IPS DF 6.9 (cell line): ENCODE measurements around the gene CSGALNACT2.

Experiments
- DNase-seq: peaks from one replicate; pipeline ENCODE4 v3.0.0-alpha.2; 2013; ENCODE audit warnings: low read depth, low spot score
- H3K27ac ChIP-seq: one replicate; pipeline ENCODE4 v1.5.1; 2013; ENCODE audit warnings: low read length, control low read depth
- H3K27me3 ChIP-seq: 2 replicates; pipeline ENCODE4 v1.6.1; 2013; ENCODE audit warnings: mild to moderate bottlenecking, low read length; ENCODE audit not compliant: control insufficient read depth, insufficient read depth
- H3K36me3 ChIP-seq: 2 replicates; pipeline ENCODE4 v1.6.1; 2013; ENCODE audit warnings: low read length; ENCODE audit not compliant: control insufficient read depth, insufficient read depth
- H3K4me1 ChIP-seq: 2 replicates; pipeline ENCODE4 v1.6.1; 2013; ENCODE audit warnings: low read length; ENCODE audit not compliant: control insufficient read depth, insufficient read depth
- H3K4me3 ChIP-seq: 2 replicates; pipeline ENCODE4 v1.5.1; 2013; ENCODE audit warnings: mild to moderate bottlenecking, low read length
- H3K9me3 ChIP-seq: 2 replicates; pipeline ENCODE4 v1.6.1; 2013; ENCODE audit warnings: low read length, inconsistent platforms; ENCODE audit not compliant: control insufficient read depth, insufficient read depth
- WGBS: extraction: QIAGEN DNeasy Blood & Tissue Kit; methylation state at CpG from one replicate; pipeline ENCODE4 v1.1.7; 2013; ENCODE audit warnings: mixed read lengths, missing lambda C conversion rate; ENCODE audit not compliant: insufficient read length, insufficient coverage; 5-methylcytosine and 5-hydroxymethylcytosine counted together

CSGALNACT2 gene

DNA sequence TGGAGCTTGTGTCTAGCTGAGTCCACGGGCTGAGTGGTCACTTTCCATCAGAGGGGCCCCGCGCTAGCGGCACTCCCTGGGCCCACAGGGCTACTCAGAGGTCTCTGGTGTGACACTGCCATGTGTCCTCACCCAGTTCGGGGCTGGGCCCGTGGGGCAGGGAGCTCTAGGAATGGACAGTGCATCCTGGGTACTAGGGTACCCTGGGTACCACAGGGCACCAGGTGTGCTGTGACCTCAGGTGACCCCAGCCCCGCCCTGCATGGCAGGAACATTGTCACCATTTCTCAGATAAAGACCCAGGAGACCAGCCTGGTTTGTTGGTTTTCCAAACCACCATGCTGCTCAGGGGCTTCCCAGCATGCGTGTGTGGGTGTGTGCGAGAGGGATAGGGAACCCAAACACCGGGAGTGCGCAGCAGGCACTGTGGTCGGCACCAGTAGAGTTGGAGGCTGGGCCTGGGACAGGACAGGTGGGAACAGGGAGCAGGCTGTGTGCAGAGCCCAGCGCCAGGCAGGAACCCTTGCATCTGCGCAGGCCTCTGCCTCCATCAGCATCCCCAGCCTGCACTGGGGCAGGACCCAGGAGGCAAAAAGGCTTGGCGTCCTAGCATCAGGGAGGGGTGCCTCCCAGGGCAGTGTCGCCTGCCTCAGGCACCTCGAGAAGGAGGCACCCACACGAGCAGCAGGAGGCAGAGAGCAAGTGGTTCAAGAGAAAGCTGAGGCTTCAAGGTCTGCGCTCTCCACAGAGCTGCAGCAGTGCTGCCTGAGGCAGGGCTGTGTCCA lies 19.4 kb upstream of the CSGALNACT2 start:
- Histone ChIP-seq H3K27me3 (no peaks in the 10 kb centered on the region), H3K27ac (no peak overlapping the region), H3K4me1 (no peaks in the 10 kb centered on the region), H3K9me3 (no peaks in the 10 kb centered on the region), H3K4me3 (no peak overlapping the region), H3K36me3 (no peaks in the 10 kb centered on the region)
- no peak for DNase-seq
- no CpG with 5 or more reads among the region's 19 CpGs for WGBS

DNA sequence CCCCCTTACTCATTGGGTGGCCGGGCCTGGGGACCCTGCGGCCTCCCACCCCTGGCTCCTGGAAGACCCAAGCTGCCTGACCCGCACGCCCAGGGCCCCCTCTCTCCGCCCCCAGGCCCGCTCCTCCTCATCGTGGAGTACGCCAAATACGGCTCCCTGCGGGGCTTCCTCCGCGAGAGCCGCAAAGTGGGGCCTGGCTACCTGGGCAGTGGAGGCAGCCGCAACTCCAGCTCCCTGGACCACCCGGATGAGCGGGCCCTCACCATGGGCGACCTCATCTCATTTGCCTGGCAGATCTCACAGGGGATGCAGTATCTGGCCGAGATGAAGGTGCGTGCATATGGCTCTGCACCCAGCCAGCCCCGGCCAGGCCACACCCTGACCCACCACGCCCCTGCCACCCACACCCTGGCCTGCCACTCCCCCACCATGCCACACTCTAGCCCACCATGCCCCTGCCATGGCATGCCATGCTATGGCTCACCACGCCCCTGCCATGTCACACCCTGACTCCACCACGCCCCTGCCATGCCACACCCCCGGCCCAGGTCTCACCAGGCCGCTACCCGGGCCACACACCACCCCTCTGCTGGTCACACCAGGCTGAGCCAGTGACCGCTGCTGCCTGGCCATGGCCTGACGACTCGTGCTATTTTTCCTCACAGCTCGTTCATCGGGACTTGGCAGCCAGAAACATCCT lies 18.7 kb upstream of the CSGALNACT2 start:
- no CpG with 5 or more reads among the region's 31 CpGs for WGBS

DNA sequence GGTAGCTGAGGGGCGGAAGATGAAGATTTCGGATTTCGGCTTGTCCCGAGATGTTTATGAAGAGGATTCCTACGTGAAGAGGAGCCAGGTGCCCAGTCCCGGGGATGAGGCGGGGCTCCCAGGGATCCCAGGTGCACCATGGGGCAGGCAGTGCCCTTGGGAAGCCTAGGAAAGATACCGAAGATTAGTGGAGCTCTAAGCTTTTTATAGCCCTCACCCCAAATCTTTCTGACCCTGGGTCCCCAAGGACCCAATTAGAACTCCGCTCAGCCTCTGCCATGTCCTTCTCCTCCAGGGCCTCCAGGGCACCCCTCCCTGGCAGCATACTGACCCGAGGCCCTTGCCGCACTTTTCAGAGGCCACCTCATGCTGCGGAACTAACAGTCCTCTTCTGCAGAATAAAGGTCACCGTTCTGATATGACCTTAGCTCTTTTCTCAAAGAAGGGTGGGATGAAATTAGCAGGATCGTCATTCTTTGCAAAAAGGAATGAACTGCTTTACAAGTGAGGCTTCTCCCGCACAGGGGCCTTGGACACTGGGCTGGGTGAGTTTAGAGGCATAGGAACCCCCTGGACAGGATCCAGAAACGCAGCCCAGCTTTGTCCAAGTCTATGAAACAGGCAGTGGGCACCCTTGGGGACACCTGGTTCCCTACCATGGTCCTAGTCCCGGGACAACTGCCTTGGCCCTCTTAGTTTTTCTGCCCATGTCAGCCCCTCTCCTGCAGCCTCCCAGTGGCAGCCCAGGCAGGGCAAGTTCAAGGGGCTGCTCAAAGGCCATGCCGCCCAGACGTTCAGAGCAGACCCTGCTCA lies 17.9 kb upstream of the CSGALNACT2 start:
- Histone ChIP-seq H3K9me3 (no peaks in the 10 kb centered on the region), H3K4me3 (no peak overlapping the region), H3K36me3 (no peaks in the 10 kb centered on the region), H3K4me1 (no peaks in the 10 kb centered on the region), H3K27ac (no peak overlapping the region), H3K27me3 (no peaks in the 10 kb centered on the region)
- WGBS, result no CpG with 5 or more reads among the region's 19 CpGs
- no peak for DNase-seq

More for the DNA sequence above, 18.7 kb upstream of the CSGALNACT2 start:
- Histone ChIP-seq H3K4me3 (no peak overlapping the region), H3K4me1 (no peaks in the 10 kb centered on the region), H3K36me3 (no peaks in the 10 kb centered on the region), H3K27me3 (no peaks in the 10 kb centered on the region), H3K9me3 (no peaks in the 10 kb centered on the region), H3K27ac (no peak overlapping the region)
- DNase-seq, result no peak

- H3K4me1 ChIP-seq, result no peaks in the 10 kb centered on the region
- WGBS, result no CpG with 5 or more reads among the region's 3 CpGs
Observed at GRCh38 chr10:43120929-43121314, 17.3 kb upstream of the CSGALNACT2 start.

GRCh38 chr10:43121444-43121843 lies 16.8 kb upstream of the CSGALNACT2 start:
- no peak overlapping the region for H3K27ac ChIP-seq
- H3K36me3 ChIP-seq, result no peaks in the 10 kb centered on the region
- DNase-seq, result no peak
- no peaks in the 10 kb centered on the region for H3K27me3 ChIP-seq
- no peaks in the 10 kb centered on the region for H3K9me3 ChIP-seq
- no CpG with 5 or more reads among the region's 1 CpG for WGBS
- H3K4me3 ChIP-seq, result no peak overlapping the region
- H3K4me1 ChIP-seq, result no peaks in the 10 kb centered on the region

More at GRCh38 chr10:43120929-43121314, 17.3 kb upstream of the CSGALNACT2 start:
- Histone ChIP-seq H3K27ac (no peak overlapping the region), H3K27me3 (no peaks in the 10 kb centered on the region), H3K36me3 (no peaks in the 10 kb centered on the region), H3K4me3 (no peak overlapping the region), H3K9me3 (no peaks in the 10 kb centered on the region)
- no peak for DNase-seq

DNA sequence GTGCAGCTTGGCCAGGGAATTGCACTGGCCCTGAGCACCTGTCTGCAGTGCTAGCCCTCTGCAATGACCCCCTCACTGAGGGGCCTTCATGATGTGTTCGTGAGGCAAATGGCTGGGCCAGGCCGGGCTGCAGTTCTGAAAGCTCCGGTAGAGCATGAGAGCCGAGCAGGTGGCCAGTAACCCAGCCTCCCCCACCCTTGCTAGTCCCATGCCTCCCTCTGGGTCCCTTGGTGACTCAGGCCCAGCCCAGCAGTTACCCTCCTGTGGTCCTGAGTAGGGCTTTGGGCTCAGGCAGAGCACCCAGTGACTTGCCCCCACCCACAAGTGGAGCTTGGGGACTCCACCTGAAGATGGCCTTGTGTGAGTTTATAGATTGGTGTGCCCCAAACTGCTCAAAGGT lies 16.1 kb upstream of the CSGALNACT2 start:
- H3K4me3 ChIP-seq, result no peak overlapping the region

DNA sequence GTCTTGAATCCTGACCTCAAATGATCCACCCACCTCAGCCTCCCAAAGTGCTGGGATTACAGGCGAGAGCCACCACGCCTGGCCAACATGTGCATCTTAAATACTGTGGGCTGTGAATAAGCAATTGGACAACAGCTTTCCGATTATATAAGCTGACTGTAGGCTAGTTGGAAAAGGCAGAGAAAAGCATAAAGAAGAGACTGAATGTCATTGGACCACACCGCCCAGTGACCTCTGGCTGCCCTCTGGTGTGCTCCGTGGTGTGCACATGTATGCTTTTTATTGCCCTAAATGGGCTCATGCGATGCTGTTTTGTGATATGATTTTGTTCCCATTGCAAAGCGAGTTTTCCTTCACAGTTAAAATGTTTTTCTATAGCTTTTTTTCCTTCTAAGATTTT lies 15.4 kb upstream of the CSGALNACT2 start:
- WGBS, result no CpG with 5 or more reads among the region's 7 CpGs
- H3K4me3 ChIP-seq, result no peak overlapping the region
- H3K36me3 ChIP-seq, result no peaks in the 10 kb centered on the region
- no peaks in the 10 kb centered on the region for H3K27me3 ChIP-seq
- no peak overlapping the region for H3K27ac ChIP-seq
- H3K9me3 ChIP-seq, result no peaks in the 10 kb centered on the region
- H3K4me1 ChIP-seq, result no peaks in the 10 kb centered on the region
- DNase-seq, result no peak

More for the DNA sequence above, 16.1 kb upstream of the CSGALNACT2 start:
- H3K27me3 ChIP-seq, result no peaks in the 10 kb centered on the region
- no CpG with 5 or more reads among the region's 4 CpGs for WGBS
- DNase-seq, result no peak
- no peak overlapping the region for H3K27ac ChIP-seq
- no peaks in the 10 kb centered on the region for H3K4me1 ChIP-seq
- H3K36me3 ChIP-seq, result no peaks in the 10 kb centered on the region
- H3K9me3 ChIP-seq, result no peaks in the 10 kb centered on the region

GRCh38 chr10:43123361-43124093 lies 14.7 kb upstream of the CSGALNACT2 start:
- H3K27ac ChIP-seq, result no peak overlapping the region
- H3K4me1 ChIP-seq, result no peaks in the 10 kb centered on the region
- no peak for DNase-seq
- no peaks in the 10 kb centered on the region for H3K9me3 ChIP-seq
- WGBS, result no CpG with 5 or more reads among the region's 9 CpGs
- no peaks in the 10 kb centered on the region for H3K27me3 ChIP-seq
- H3K36me3 ChIP-seq, result no peaks in the 10 kb centered on the region
- no peak overlapping the region for H3K4me3 ChIP-seq

- H3K27me3 ChIP-seq, result no peaks in the 10 kb centered on the region
- no peaks in the 10 kb centered on the region for H3K4me1 ChIP-seq
- no CpG with 5 or more reads among the region's 6 CpGs for WGBS
- no peak overlapping the region for H3K4me3 ChIP-seq
- no peak for DNase-seq
- H3K9me3 ChIP-seq, result no peaks in the 10 kb centered on the region
- no peak overlapping the region for H3K27ac ChIP-seq
- H3K36me3 ChIP-seq, result no peaks in the 10 kb centered on the region
Observed at GRCh38 chr10:43124094-43124521, 14.1 kb upstream of the CSGALNACT2 start.
